GM19043 (cell line): ENCODE data around the gene BHLHA9.
"Not testable (repeated sequence)": the region's sequence is repeated elsewhere in the genome, so short reads cannot be mapped to it uniquely, and the experiment has no call there.

Experiments
- ATAC-seq: cut with Tn5 transposase; IDR thresholded peaks from one replicate; pipeline ENCODE4 v1.9.1; 2021; ENCODE audit warnings: low read depth; ENCODE audit not compliant: unreplicated experiment

The BHLHA9 gene

DNA sequence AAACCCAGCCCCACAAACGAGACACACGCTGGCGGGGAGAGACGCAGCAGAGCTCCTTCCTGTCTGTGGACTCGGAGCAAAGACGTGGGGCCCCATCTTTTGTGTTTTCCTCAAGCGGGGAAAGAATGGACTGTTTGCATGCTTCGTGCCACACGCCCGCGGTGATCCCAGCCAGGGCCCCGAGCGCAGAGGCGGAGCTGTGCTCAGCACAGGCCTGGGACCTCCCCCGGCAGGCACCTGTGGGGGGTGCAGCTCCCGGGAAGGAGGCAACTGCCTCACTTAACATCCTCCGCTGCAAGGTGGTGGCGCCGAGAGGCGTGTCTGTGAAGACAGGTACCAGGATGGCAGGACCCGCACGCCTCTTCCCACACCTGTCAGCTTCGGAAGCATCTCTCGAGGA, 28.4 kb downstream of the BHLHA9 start:
- ATAC-seq, result no peak

GRCh38 chr17:1299552-1300370, 29.5 kb downstream of the BHLHA9 start:
- ATAC-seq, result no peak

- no peak for ATAC-seq
Observed at GRCh38 chr17:1300371-1300905, 30.2 kb downstream of the BHLHA9 start.

GRCh38 chr17:1301546-1301945, 31.3 kb downstream of the BHLHA9 start:
- ATAC-seq, result no peak

DNA sequence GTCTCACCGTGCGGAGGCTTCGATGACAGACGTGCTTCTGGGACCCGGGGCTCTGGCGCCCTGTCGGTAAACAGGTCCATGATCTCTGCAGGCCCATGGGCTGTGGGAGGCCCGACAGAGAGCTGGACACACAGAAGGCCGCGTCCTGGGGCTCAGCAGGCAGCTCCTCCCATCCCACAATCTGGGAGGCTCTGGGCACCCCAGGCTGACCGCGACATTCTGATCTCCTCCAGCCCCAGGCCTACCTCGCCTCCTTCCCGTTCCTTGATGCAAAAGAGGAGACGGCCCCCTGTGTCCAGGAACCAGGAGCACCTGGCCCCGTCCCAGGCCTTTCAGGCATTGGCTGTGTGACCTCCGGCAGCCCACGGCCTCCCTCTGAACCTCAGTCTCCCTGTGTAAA, 32.5 kb downstream of the BHLHA9 start:
- no peak for ATAC-seq

DNA sequence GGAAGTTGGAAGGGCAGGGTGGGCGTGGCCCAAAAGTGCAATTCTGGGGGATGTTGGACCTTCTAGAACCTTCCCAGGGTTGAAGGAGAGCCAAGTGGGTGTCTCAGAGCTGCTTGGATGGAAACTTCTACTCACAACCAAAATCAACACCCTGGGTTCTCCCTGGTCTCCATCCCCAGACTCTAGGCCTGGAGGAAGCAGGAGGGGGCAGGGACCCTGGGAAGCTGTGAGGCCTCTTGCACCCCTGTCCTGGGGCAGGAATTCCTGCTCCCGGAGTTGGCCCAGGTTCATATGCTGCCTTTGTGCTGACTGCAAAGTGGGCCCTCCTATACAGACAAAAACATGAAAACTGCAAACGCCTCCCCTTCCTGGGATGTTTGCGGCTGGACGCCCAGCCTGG, 34.3 kb downstream of the BHLHA9 start:
- ATAC-seq, result no peak

DNA sequence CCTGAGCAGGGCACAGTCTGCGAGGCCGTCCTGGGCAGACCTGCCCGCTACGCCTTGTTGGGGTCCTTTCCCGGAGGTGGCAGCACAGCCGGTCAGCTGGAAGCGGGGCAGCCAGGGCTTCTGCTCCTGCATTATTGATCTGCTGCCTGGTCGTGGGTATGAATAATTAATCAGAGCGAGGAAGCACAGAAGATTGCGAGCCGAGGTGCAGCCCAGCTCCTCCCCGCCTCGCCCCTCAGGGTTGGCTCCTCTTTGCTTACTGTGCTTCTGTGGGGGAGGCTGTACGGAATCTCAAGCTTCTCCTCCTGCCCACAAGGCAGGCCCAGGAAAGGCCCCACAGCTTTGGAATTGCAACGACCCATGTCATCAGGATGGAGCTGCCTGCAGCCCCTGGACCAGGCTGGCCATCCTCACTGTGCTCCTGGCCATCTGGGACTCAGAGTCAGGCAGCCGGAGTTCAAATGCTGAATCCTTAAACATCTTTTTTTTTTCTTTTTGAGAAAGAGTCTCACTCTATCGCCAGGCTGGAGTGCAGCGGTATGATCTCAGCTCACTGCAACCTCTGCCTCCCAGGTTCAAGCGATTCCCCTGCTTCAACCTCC, 34.8 kb downstream of the BHLHA9 start:
- ATAC-seq, result no peak

- not testable (repeated sequence) for ATAC-seq
Observed at GRCh38 chr17:1307829-1308228, 37.6 kb downstream of the BHLHA9 start.

GRCh38 chr17:1312261-1312870, 42.1 kb downstream of the BHLHA9 start:
- ATAC-seq, result no peak

GRCh38 chr17:1313270-1314005, 43.2 kb downstream of the BHLHA9 start:
- ATAC-seq, result no peak

- ATAC-seq, result no peak
Observed at GRCh38 chr17:1315409-1315808, 45.2 kb downstream of the BHLHA9 start.

DNA sequence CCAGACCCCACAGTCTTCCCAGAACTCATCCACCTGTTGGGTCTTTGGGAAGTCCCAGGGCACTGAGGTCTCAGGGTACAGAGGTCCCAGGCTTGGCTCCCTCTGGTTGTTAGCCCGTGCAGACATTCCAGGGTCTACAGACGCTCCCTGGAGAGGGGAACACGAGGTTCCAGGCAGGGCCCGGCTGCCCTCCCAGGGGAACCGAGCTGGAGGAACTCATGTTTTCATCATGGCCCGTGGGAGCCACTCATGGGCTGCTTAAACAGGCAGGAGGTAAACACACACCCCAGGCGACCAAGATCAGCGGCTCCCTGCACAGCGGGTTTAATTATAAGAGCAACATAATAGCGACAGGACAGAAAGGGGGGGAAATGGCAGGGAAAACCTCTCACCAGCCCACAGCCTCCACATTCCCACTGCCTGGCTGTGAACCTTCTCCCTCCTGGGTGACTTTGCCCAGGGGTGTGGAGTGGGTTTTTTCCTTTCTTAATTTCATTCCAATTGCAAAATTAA, 45.7 kb downstream of the BHLHA9 start:
- ATAC-seq, result no peak
